Measurements from ENCODE around the gene GASK1A. TPM values are rescaled to one million over a fixed set of nuclear protein-coding genes. Genes with fewer than 3 reads are reported as not detected.

GASK1A gene
- total and polyA plus RNA-seq, 2 of the 4 experiments (the other 2 are of a cell fraction): 0.18 to 0.19 TPM

GRCh38 chr3:42988097-42988496 is 9.0 kb downstream of the GASK1A start:
- ChIA-PET POLR2A (ENCODE audit: unreplicated experiment) (no interaction called here), CTCF (no interaction called here)

More at GRCh38 chr3:42988097-42988496, 9.0 kb downstream of the GASK1A start:
- in situ Hi-C loops (cut with MboI; ENCODE audit: low sequenced_read_pairs) (no loop called here), intact Hi-C loops (cut with micrococcal nuclease) (no loop called here), dilution Hi-C loops (cut with HindIII; ENCODE audit: low sequenced_read_pairs, unreplicated experiment) (no loop called here)
- Histone ChIP-seq H3K79me1 (ENCODE audit: low read depth in 1 of 2, low read length in 2 of 2) (no peaks in the 10 kb centered on the region), H3K9ac (ENCODE audit: low read depth, low read length) (no peak overlapping the region), H3K4me2 (ENCODE audit: low read depth, low read length) (no peak overlapping the region), H4K5ac (ENCODE audit: low read depth, low read length) (no peak overlapping the region), H2AFZ (replicated peaks; ENCODE audit: low read length, poor library complexity) (no peak overlapping the region), H3K36me3 (ENCODE audit: control insufficient read depth, insufficient read depth, low read length) (no peaks in the 10 kb centered on the region), H2BK120ac (ENCODE audit: low read depth, low read length) (no peak overlapping the region), H3K4ac (ENCODE audit: low read depth, low read length) (no peak overlapping the region), H4K8ac (ENCODE audit: low read depth in 2 of 2, low read length in 2 of 2) (no peak overlapping the region), H3K4me1 (ENCODE audit: control insufficient read depth, insufficient read depth, low read length) (no peaks in the 10 kb centered on the region), H2BK15ac (ENCODE audit: low read depth, low read length) (no peak overlapping the region), H4K91ac (ENCODE audit: insufficient read depth, low read depth, low read length) (no peak overlapping the region), H3K18ac (ENCODE audit: low read depth, low read length) (no peak overlapping the region), H3K9me1 (ENCODE audit: insufficient read depth, low read length) (no peaks in the 10 kb centered on the region), H3K23ac (ENCODE audit: low read depth, low read length) (no peak overlapping the region), H3K9me3 (ENCODE audit: control insufficient read depth, insufficient read depth, low read length) (no peaks in the 10 kb centered on the region), H3K4me3 (ENCODE audit: insufficient read depth, low read depth, low read length) (no peak overlapping the region), H3K14ac (replicated peaks; ENCODE audit: low read depth, low read length) (no peak overlapping the region), H2AK9ac (replicated peaks; ENCODE audit: low read depth, low read length, poor library complexity) (no peak overlapping the region), H3K27ac (ENCODE audit: insufficient read depth, low read length) (no peak overlapping the region), H3K56ac (ENCODE audit: extremely low read depth, insufficient read depth, low read length) (no peak overlapping the region), H2BK5ac (ENCODE audit: low read depth, low read length, poor library complexity, severe bottlenecking) (no peak overlapping the region), H2AK5ac (ENCODE audit: low read depth, low read length) (no peak overlapping the region), H2BK20ac (ENCODE audit: low read depth, low read length) (no peak overlapping the region), H4K20me1 (ENCODE audit: insufficient read depth, low read length) (no peaks in the 10 kb centered on the region), H3K27me3 (ENCODE audit: control insufficient read depth, insufficient read depth, low read length) (peaks cover 12% of the 10 kb centered on the region)
- DNase-seq (no peak), ATAC-seq (ENCODE audit: low read depth) (no peak)
- no TSS peak for BruUV-seq (replicated peaks)
- TF ChIP-seq ELK1 (IDR thresholded peaks at IDR 0.05; ENCODE audit: borderline replicate concordance, low read depth, low read length) (no peak), USF2 (IDR thresholded peaks at IDR 0.05; ENCODE audit: low read depth, low read length) (no peak), MAFK (IDR thresholded peaks at IDR 0.05; ENCODE audit: low read depth, low read length) (no peak), RAD21 (IDR thresholded peaks at IDR 0.05; ENCODE audit: low read length) (no peak), CTCF (conservative IDR thresholded peaks at IDR 0.05; ENCODE audit: low read depth, low read length) (no peak), MXI1 (IDR thresholded peaks at IDR 0.05; ENCODE audit: borderline replicate concordance, low read depth, low read length) (no peak), MAZ (IDR thresholded peaks at IDR 0.05; ENCODE audit: borderline replicate concordance, low read depth, low read length) (no peak)
- WGBS, 2 experiments (ENCODE audit: extremely low coverage in 2 of 2, insufficient read length in 1 of 2): no CpG with 5 or more reads among the region's 3 CpGs

Measured in IMR-90 (cell line).